Body of pancreas (tissue), 4 donors: ENCODE results near the gene RILPL1.

Source experiments
- CTCF ChIP-seq, 7 experiments: fragments of 450-650 bp in 4 of 7; fragments of 200-600 bp in 3 of 7; sonication (generic) in 3 of 7; IDR thresholded peaks; one replicate each; pipeline ENCODE4 v1.5.1; 2016 to 2019; ENCODE audit warnings: antibody characterized with exemption in 7 of 7
- POLR2A ChIP-seq, 3 donors: fragments of 450-650 bp; IDR thresholded peaks; one replicate each; pipeline ENCODE4 v1.6.1; 2016; ENCODE audit warnings: antibody characterized with exemption in 3 of 3, mild to moderate bottlenecking in 2 of 3

- TF ChIP-seq CTCF (IDR thresholded peaks at IDR 0.05) = no peak
- peak; percentile 37 to 81 (median 73) for TF ChIP-seq POLR2A (IDR thresholded peaks at IDR 0.05)
Observed at GRCh38 chr12:123457980-123458779, 75.3 kb downstream of the RILPL1 start, which contains the start of gene SNRNP35.
